Brain microvascular endothelial cell (primary cell): ENCODE data around the gene CETP.
"Not testable (repeated sequence)": the region's sequence is repeated elsewhere in the genome, so short reads cannot be mapped to it uniquely, and the experiment has no call there.

Source experiments
- DNase-seq: peaks from one replicate; pipeline ENCODE4 v3.0.0-alpha.2; 2020
- H3K27ac ChIP-seq: fragments of 250-450 bp; sonication (Bioruptor Pico); 2 replicates; pipeline ENCODE4 v1.5.1; 2020; ENCODE audit warnings: mild to moderate bottlenecking, moderate library complexity
- H3K27me3 ChIP-seq: fragments of 250-450 bp; sonication (Bioruptor Pico); replicated peaks from 2 replicates; pipeline ENCODE4 v1.5.1; 2020; ENCODE audit warnings: mild to moderate bottlenecking
- H3K36me3 ChIP-seq: fragments of 250-450 bp; sonication (Bioruptor Pico); replicated peaks from 2 replicates; pipeline ENCODE4 v1.5.1; 2020; ENCODE audit warnings: mild to moderate bottlenecking
- H3K4me3 ChIP-seq: 2 replicates; pipeline ENCODE4 v1.5.1; 2011; ENCODE audit warnings: low read depth, mild to moderate bottlenecking, control low read depth, low read length, moderate library complexity
- CTCF ChIP-seq: IDR thresholded peaks from 2 replicates; pipeline ENCODE4 v1.5.1; 2011; ENCODE audit warnings: low read depth, mild to moderate bottlenecking, moderate library complexity, low read length, control low read depth, inconsistent platforms; ENCODE audit errors: missing control alignments
- in situ Hi-C: cut with HindIII; loops from 2 replicates; pipeline ENCODE4 v1.10.0; 2017; ENCODE audit warnings: low sequenced_read_pairs, low pct_ligation_motif_present

Gene CETP

DNA sequence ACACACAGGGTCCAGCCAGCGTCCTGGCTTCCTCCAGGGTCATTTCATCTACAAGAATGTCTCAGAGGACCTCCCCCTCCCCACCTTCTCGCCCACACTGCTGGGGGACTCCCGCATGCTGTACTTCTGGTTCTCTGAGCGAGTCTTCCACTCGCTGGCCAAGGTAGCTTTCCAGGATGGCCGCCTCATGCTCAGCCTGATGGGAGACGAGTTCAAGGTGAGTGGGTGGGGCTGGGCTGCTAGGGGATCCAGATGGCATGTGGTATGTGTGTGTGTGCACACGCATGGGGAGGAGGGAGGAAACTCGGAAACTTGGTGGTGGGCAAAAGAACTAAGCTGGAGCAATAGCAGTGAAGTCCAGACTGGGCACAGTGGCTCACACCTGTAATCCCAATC, 11.5 kb downstream of the CETP start:
- no peaks in the 10 kb centered on the region for H3K36me3 ChIP-seq
- no peak for TF ChIP-seq CTCF
- H3K4me3 ChIP-seq = no peak overlapping the region
- no peak overlapping the region for H3K27ac ChIP-seq
- H3K27me3 ChIP-seq = no peaks in the 10 kb centered on the region
- no peak for DNase-seq
- in situ Hi-C loops = no loop called here

GRCh38 chr16:56973899-56974298, 12.1 kb downstream of the CETP start:
- in situ Hi-C loops, H3K4me3 ChIP-seq, H3K27ac ChIP-seq, H3K36me3 ChIP-seq, H3K27me3 ChIP-seq, DNase-seq: not testable (repeated sequence)

DNA sequence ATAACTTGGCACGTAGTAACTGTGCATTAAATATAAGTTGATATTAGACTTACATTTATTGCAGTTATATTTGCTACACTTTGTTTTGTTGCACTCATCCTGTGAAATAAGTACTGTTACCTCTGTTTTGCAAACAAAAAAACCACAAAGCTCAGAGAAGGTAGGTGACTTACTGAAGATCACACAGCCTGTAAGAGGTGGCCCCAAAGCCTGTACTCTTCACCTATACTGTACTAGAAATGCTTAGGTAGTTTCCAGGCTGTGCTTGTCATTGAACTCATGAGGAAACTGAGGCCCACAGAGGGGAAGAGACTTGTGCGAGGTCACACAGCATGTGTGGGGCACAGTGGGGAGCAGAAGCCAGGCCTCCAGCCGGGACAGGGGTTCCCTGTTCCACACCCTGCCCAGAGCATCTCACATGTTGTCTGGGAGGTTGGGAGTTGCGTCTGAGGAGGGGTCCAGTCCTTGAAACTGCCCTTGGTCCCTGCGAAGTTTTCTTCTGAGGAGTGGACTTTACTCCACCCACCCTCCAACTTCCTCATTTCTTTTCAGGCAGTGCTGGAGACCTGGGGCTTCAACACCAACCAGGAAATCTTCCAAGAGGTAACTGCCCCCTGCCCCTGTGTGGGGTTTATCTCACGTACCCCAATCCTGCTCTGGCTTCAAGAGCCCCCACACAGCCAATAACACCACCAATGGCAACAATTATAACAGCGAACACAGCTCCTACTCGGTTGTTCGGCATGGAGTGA, 13.0 kb downstream of the CETP start:
- TF ChIP-seq CTCF = no peak
- no peak for DNase-seq
- in situ Hi-C loops = no loop called here
- Histone ChIP-seq H3K27me3 (no peaks in the 10 kb centered on the region), H3K27ac (no peak overlapping the region), H3K36me3 (no peaks in the 10 kb centered on the region), H3K4me3 (no peak overlapping the region)

DNA sequence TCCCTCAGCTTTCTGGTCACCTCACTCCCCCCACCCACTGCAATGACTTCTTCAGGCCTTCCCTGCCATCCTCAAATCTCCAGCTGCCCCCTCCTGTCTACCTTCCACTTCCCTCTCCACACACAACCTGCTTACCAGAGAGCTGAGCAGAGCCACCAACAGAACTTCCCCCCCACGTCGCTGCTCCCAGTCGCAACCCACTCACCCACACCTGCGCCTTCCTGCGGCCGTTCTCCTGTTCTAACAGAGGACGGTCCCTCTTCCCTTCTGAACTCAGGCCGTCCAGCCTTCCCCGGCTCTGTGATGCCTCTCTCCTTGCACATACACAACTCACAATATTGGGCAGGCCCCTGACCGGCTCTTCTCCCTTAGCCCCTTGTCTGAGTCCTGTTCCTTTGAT, 14.0 kb downstream of the CETP start:
- H3K36me3 ChIP-seq = no peaks in the 10 kb centered on the region
- no peaks in the 10 kb centered on the region for H3K27me3 ChIP-seq
- no peak overlapping the region for H3K27ac ChIP-seq
- no peak for TF ChIP-seq CTCF
- no peak for DNase-seq
- no peak overlapping the region for H3K4me3 ChIP-seq
- in situ Hi-C loops = no loop called here

GRCh38 chr16:56977216-56977615, 15.5 kb downstream of the CETP start:
- Histone ChIP-seq H3K27me3 (no peaks in the 10 kb centered on the region), H3K4me3 (no peak overlapping the region), H3K36me3 (no peaks in the 10 kb centered on the region), H3K27ac (no peak overlapping the region)
- TF ChIP-seq CTCF = no peak
- DNase-seq = no peak
- in situ Hi-C loops = no loop called here

GRCh38 chr16:56977823-56978430, 16.2 kb downstream of the CETP start:
- no peaks in the 10 kb centered on the region for H3K27me3 ChIP-seq
- TF ChIP-seq CTCF = no peak
- no peaks in the 10 kb centered on the region for H3K36me3 ChIP-seq
- in situ Hi-C loops = no loop called here
- H3K27ac ChIP-seq = no peak overlapping the region
- H3K4me3 ChIP-seq = no peak overlapping the region
- DNase-seq = no peak
